Testis (tissue), 3 donors: ENCODE results near the gene SEZ6L. TPM values are rescaled to one million over a fixed set of nuclear protein-coding genes. Genes with fewer than 3 reads are reported as not detected.

Source experiments
- DNase-seq: peaks from one replicate; pipeline ENCODE4 v3.0.0-alpha.2; 2019
- H3K27ac ChIP-seq, 2 donors: fragments of 200-600 bp; sonication (generic); one replicate each; pipeline ENCODE4 v1.5.1; 2019
- H3K27me3 ChIP-seq: fragments of 200-600 bp; sonication (generic); one replicate; pipeline ENCODE4 v1.5.1; 2019
- H3K36me3 ChIP-seq: fragments of 200-600 bp; sonication (generic); one replicate; pipeline ENCODE4 v1.5.1; 2017; ENCODE audit warnings: low read depth; ENCODE audit errors: missing control alignments
- H3K4me1 ChIP-seq: fragments of 200-600 bp; sonication (generic); one replicate; pipeline ENCODE4 v1.5.1; 2019
- H3K4me3 ChIP-seq, 2 donors: fragments of 200-600 bp; sonication (generic); one replicate each; pipeline ENCODE4 v1.5.1; 2017 to 2019
- H3K9me3 ChIP-seq: fragments of 200-600 bp; sonication (generic); one replicate; pipeline ENCODE4 v1.5.1; 2017
- CTCF ChIP-seq, 3 experiments: fragments of 450-650 bp in 2 of 3; fragments of 200-600 bp in 1 of 3; sonication (generic) in 1 of 3; IDR thresholded peaks; one replicate each; pipeline ENCODE4 v1.5.1; 2016 to 2019; ENCODE audit warnings: antibody characterized with exemption in 3 of 3, mild to moderate bottlenecking in 2 of 3, moderate library complexity in 1 of 3
- POLR2A ChIP-seq: fragments of 450-650 bp; IDR thresholded peaks from one replicate; pipeline ENCODE4 v1.6.1; 2017; ENCODE audit warnings: antibody characterized with exemption, mild to moderate bottlenecking, moderate library complexity
- WGBS, 2 donors: methylation state at CpG; one replicate each; pipeline ENCODE4 v1.1.5; 2018; 5-methylcytosine and 5-hydroxymethylcytosine counted together
- intact Hi-C: fragments of 100-400 bp; cut with DNase I; formaldehyde crosslinking; loops from one replicate; pipeline ENCODE4 v1.15.1; 2023; ENCODE audit warnings: low total_unique reads
- polyA plus RNA-seq: library from polyadenylated mRNA; stranded (reverse); fragments of 350-450 nt; fragmentation: Illumina TruSeq; extraction: RNeasy Lipid Tissue Mini Kit (QIAGEN cat#74804); gene quantifications from one replicate; pipeline ENCODE4 v1.2.3, GENCODE V29; 2014; ENCODE audit warnings: low read depth, low replicate concordance; ENCODE audit not compliant: insufficient read depth
- total RNA-seq, 2 donors: library from RNA; depleted of rRNA; stranded (reverse); fragments of >200 nt; gene quantifications; one replicate each; pipeline ENCODE4 v1.2.3, GENCODE V29; 2016

SEZ6L gene
- total and polyA plus RNA-seq, 3 donors from 2014 or later: 0.69 to 1.4 (median 0.71) TPM

GRCh38 chr22:26289611-26290101 lies 120.4 kb downstream of the SEZ6L start:
- Histone ChIP-seq H3K4me3 (no peak overlapping the region), H3K4me1 (no peaks in the 10 kb centered on the region), H3K9me3 (no peaks in the 10 kb centered on the region), H3K36me3 (no peaks in the 10 kb centered on the region), H3K27ac (no peak overlapping the region), H3K27me3 (no peaks in the 10 kb centered on the region)
- TF ChIP-seq POLR2A (no peak), CTCF (IDR thresholded peaks at IDR 0.05) (no peak)
- intact Hi-C loops: no loop called here
- WGBS, 2 donors: 65 to 66% methylated on average over 13 of the region's 13 CpGs
- no peak for DNase-seq

- Histone ChIP-seq H3K4me3 (no peak overlapping the region), H3K4me1 (no peaks in the 10 kb centered on the region), H3K9me3 (no peaks in the 10 kb centered on the region), H3K27ac (no peak overlapping the region), H3K36me3 (no peaks in the 10 kb centered on the region), H3K27me3 (no peaks in the 10 kb centered on the region)
- no peak for DNase-seq
- intact Hi-C loops: no loop called here
- 71 to 76% methylated on average over 8 to 14 of the region's 14 CpGs for WGBS, 2 donors
- TF ChIP-seq CTCF (IDR thresholded peaks at IDR 0.05): no peak
- no peak for TF ChIP-seq POLR2A
Observed at GRCh38 chr22:26291940-26292666, 122.8 kb downstream of the SEZ6L start.

- Histone ChIP-seq H3K27ac (no peak overlapping the region), H3K36me3 (no peaks in the 10 kb centered on the region), H3K4me3 (no peak overlapping the region), H3K4me1 (no peaks in the 10 kb centered on the region), H3K27me3 (no peaks in the 10 kb centered on the region), H3K9me3 (no peaks in the 10 kb centered on the region)
- DNase-seq: no peak
- 90 to 91% methylated on average over 5 to 13 of the region's 13 CpGs for WGBS, 2 donors
- intact Hi-C loops: no loop called here
- TF ChIP-seq POLR2A (no peak), CTCF (IDR thresholded peaks at IDR 0.05) (no peak)
Observed at GRCh38 chr22:26292667-26292995, 123.4 kb downstream of the SEZ6L start.

- TF ChIP-seq POLR2A (no peak), CTCF (IDR thresholded peaks at IDR 0.05) (no peak)
- H3K27ac ChIP-seq: no peak overlapping the region
- 86 to 95% methylated on average over 3 of the region's 3 CpGs for WGBS, 2 donors
- H3K36me3 ChIP-seq: no peaks in the 10 kb centered on the region
- H3K4me1 ChIP-seq: no peaks in the 10 kb centered on the region
- no peak overlapping the region for H3K4me3 ChIP-seq
- intact Hi-C loops: no loop called here
- no peaks in the 10 kb centered on the region for H3K27me3 ChIP-seq
- no peak for DNase-seq
- no peaks in the 10 kb centered on the region for H3K9me3 ChIP-seq
Observed at GRCh38 chr22:26295563-26296126, 126.4 kb downstream of the SEZ6L start.
